ENCODE data around the gene FERMT2.

The FERMT2 gene
- total RNA-seq, result 0.35 to 1.9 (median 1.7) reads per million in 3 donors

GRCh38 chr14:52950898-52951680 is at the start of gene FERMT2:
Gene FERMT2, minus strand, starts transcription at chr14:52951050. Its CDS starts 482 bp downstream, at chr14:52950568.
- Histone ChIP-seq H3K4me3 (ENCODE audit: insufficient read depth, low read depth, low read length, poor library complexity, severe bottlenecking) (peak within 1 kb of the TSS; percentile 56), H3K27ac (ENCODE audit: insufficient read depth, low read length, poor library complexity, severe bottlenecking) (no peak within 1 kb of the TSS), H3K36me3 (ENCODE audit: control insufficient read depth, insufficient read depth, low read length) (no peaks in the 10 kb centered on the region), H3K27me3 (replicated peaks; ENCODE audit: control insufficient read depth, insufficient read depth, low read length, poor library complexity, severe bottlenecking) (peaks cover 39% of the 10 kb centered on the region), H3K9me3 (ENCODE audit: control insufficient read depth, low read length) (no peaks in the 10 kb centered on the region), H3K4me1 (ENCODE audit: control insufficient read depth, insufficient read depth, low read length, poor library complexity, severe bottlenecking) (peaks cover 6% of the 10 kb centered on the region)
- peak in 2 of 3 donors; percentile 4 to 40 for DNase-seq

GRCh38 chr14:52998376-52999015 is 47.6 kb upstream of the FERMT2 start:
- no peak for DNase-seq
- H3K9me3 ChIP-seq (ENCODE audit: control insufficient read depth, low read length), result no peaks in the 10 kb centered on the region
- H3K4me3 ChIP-seq (ENCODE audit: insufficient read depth, low read depth, low read length, poor library complexity, severe bottlenecking), result no peak overlapping the region
- no peaks in the 10 kb centered on the region for H3K27me3 ChIP-seq (replicated peaks; ENCODE audit: control insufficient read depth, insufficient read depth, low read length, poor library complexity, severe bottlenecking)
- no peaks in the 10 kb centered on the region for H3K4me1 ChIP-seq (ENCODE audit: control insufficient read depth, insufficient read depth, low read length, poor library complexity, severe bottlenecking)
- H3K36me3 ChIP-seq (ENCODE audit: control insufficient read depth, insufficient read depth, low read length), result no peaks in the 10 kb centered on the region
- H3K27ac ChIP-seq (ENCODE audit: insufficient read depth, low read length, poor library complexity, severe bottlenecking), result no peak overlapping the region

- H3K36me3 ChIP-seq (ENCODE audit: control insufficient read depth, insufficient read depth, low read length), result no peaks in the 10 kb centered on the region
- H3K4me1 ChIP-seq (ENCODE audit: control insufficient read depth, insufficient read depth, low read length, poor library complexity, severe bottlenecking), result no peaks in the 10 kb centered on the region
- no peak overlapping the region for H3K27ac ChIP-seq (ENCODE audit: insufficient read depth, low read length, poor library complexity, severe bottlenecking)
- H3K27me3 ChIP-seq (replicated peaks; ENCODE audit: control insufficient read depth, insufficient read depth, low read length, poor library complexity, severe bottlenecking), result no peaks in the 10 kb centered on the region
- no peak for DNase-seq
- no peak overlapping the region for H3K4me3 ChIP-seq (ENCODE audit: insufficient read depth, low read depth, low read length, poor library complexity, severe bottlenecking)
- no peaks in the 10 kb centered on the region for H3K9me3 ChIP-seq (ENCODE audit: control insufficient read depth, low read length)
Measured at GRCh38 chr14:52996493-52996892, 45.6 kb upstream of the FERMT2 start.

- no peak for DNase-seq
- H3K27ac ChIP-seq (ENCODE audit: insufficient read depth, low read length, poor library complexity, severe bottlenecking), result no peak overlapping the region
- H3K36me3 ChIP-seq (ENCODE audit: control insufficient read depth, insufficient read depth, low read length), result no peaks in the 10 kb centered on the region
- H3K27me3 ChIP-seq (replicated peaks; ENCODE audit: control insufficient read depth, insufficient read depth, low read length, poor library complexity, severe bottlenecking), result no peaks in the 10 kb centered on the region
- no peaks in the 10 kb centered on the region for H3K9me3 ChIP-seq (ENCODE audit: control insufficient read depth, low read length)
- no peak overlapping the region for H3K4me3 ChIP-seq (ENCODE audit: insufficient read depth, low read depth, low read length, poor library complexity, severe bottlenecking)
- no peaks in the 10 kb centered on the region for H3K4me1 ChIP-seq (ENCODE audit: control insufficient read depth, insufficient read depth, low read length, poor library complexity, severe bottlenecking)
Measured at GRCh38 chr14:52995998-52996397, 45.1 kb upstream of the FERMT2 start.

GRCh38 chr14:52992236-52992870 is 41.5 kb upstream of the FERMT2 start:
- DNase-seq, result no peak

GRCh38 chr14:52988139-52988538 is 37.3 kb upstream of the FERMT2 start:
- Histone ChIP-seq H3K27me3 (replicated peaks; ENCODE audit: control insufficient read depth, insufficient read depth, low read length, poor library complexity, severe bottlenecking) (no peaks in the 10 kb centered on the region), H3K4me3 (ENCODE audit: insufficient read depth, low read depth, low read length, poor library complexity, severe bottlenecking) (no peak overlapping the region), H3K4me1 (ENCODE audit: control insufficient read depth, insufficient read depth, low read length, poor library complexity, severe bottlenecking) (no peaks in the 10 kb centered on the region), H3K9me3 (ENCODE audit: control insufficient read depth, low read length) (no peaks in the 10 kb centered on the region), H3K36me3 (ENCODE audit: control insufficient read depth, insufficient read depth, low read length) (no peaks in the 10 kb centered on the region), H3K27ac (ENCODE audit: insufficient read depth, low read length, poor library complexity, severe bottlenecking) (no peak overlapping the region)
- DNase-seq, result no peak

More at GRCh38 chr14:52992236-52992870, 41.5 kb upstream of the FERMT2 start:
- Histone ChIP-seq H3K27me3 (replicated peaks; ENCODE audit: control insufficient read depth, insufficient read depth, low read length, poor library complexity, severe bottlenecking) (no peaks in the 10 kb centered on the region), H3K4me1 (ENCODE audit: control insufficient read depth, insufficient read depth, low read length, poor library complexity, severe bottlenecking) (no peaks in the 10 kb centered on the region), H3K36me3 (ENCODE audit: control insufficient read depth, insufficient read depth, low read length) (no peaks in the 10 kb centered on the region), H3K27ac (ENCODE audit: insufficient read depth, low read length, poor library complexity, severe bottlenecking) (no peak overlapping the region), H3K9me3 (ENCODE audit: control insufficient read depth, low read length) (no peaks in the 10 kb centered on the region), H3K4me3 (ENCODE audit: insufficient read depth, low read depth, low read length, poor library complexity, severe bottlenecking) (no peak overlapping the region)

GRCh38 chr14:52987514-52987913 is 36.7 kb upstream of the FERMT2 start:
- H3K27ac ChIP-seq (ENCODE audit: insufficient read depth, low read length, poor library complexity, severe bottlenecking), result no peak overlapping the region
- no peak overlapping the region for H3K4me3 ChIP-seq (ENCODE audit: insufficient read depth, low read depth, low read length, poor library complexity, severe bottlenecking)
- H3K36me3 ChIP-seq (ENCODE audit: control insufficient read depth, insufficient read depth, low read length), result no peaks in the 10 kb centered on the region
- no peaks in the 10 kb centered on the region for H3K4me1 ChIP-seq (ENCODE audit: control insufficient read depth, insufficient read depth, low read length, poor library complexity, severe bottlenecking)
- no peak for DNase-seq
- no peaks in the 10 kb centered on the region for H3K9me3 ChIP-seq (ENCODE audit: control insufficient read depth, low read length)
- H3K27me3 ChIP-seq (replicated peaks; ENCODE audit: control insufficient read depth, insufficient read depth, low read length, poor library complexity, severe bottlenecking), result no peaks in the 10 kb centered on the region

GRCh38 chr14:52987042-52987441 is 36.2 kb upstream of the FERMT2 start:
- no peaks in the 10 kb centered on the region for H3K4me1 ChIP-seq (ENCODE audit: control insufficient read depth, insufficient read depth, low read length, poor library complexity, severe bottlenecking)

GRCh38 chr14:52977798-52978197 is 26.9 kb upstream of the FERMT2 start:
- no peaks in the 10 kb centered on the region for H3K9me3 ChIP-seq (ENCODE audit: control insufficient read depth, low read length)
- DNase-seq, result no peak
- no peak overlapping the region for H3K27ac ChIP-seq (ENCODE audit: insufficient read depth, low read length, poor library complexity, severe bottlenecking)
- H3K4me3 ChIP-seq (ENCODE audit: insufficient read depth, low read depth, low read length, poor library complexity, severe bottlenecking), result no peak overlapping the region
- H3K36me3 ChIP-seq (ENCODE audit: control insufficient read depth, insufficient read depth, low read length), result no peaks in the 10 kb centered on the region
- H3K4me1 ChIP-seq (ENCODE audit: control insufficient read depth, insufficient read depth, low read length, poor library complexity, severe bottlenecking), result no peaks in the 10 kb centered on the region
- no peaks in the 10 kb centered on the region for H3K27me3 ChIP-seq (replicated peaks; ENCODE audit: control insufficient read depth, insufficient read depth, low read length, poor library complexity, severe bottlenecking)

More at GRCh38 chr14:52987042-52987441, 36.2 kb upstream of the FERMT2 start:
- Histone ChIP-seq H3K36me3 (ENCODE audit: control insufficient read depth, insufficient read depth, low read length) (no peaks in the 10 kb centered on the region), H3K27me3 (replicated peaks; ENCODE audit: control insufficient read depth, insufficient read depth, low read length, poor library complexity, severe bottlenecking) (no peaks in the 10 kb centered on the region), H3K27ac (ENCODE audit: insufficient read depth, low read length, poor library complexity, severe bottlenecking) (no peak overlapping the region), H3K9me3 (ENCODE audit: control insufficient read depth, low read length) (no peaks in the 10 kb centered on the region), H3K4me3 (ENCODE audit: insufficient read depth, low read depth, low read length, poor library complexity, severe bottlenecking) (no peak overlapping the region)
- DNase-seq, result no peak

GRCh38 chr14:52974406-52974805 is 23.6 kb upstream of the FERMT2 start:
- no peaks in the 10 kb centered on the region for H3K4me1 ChIP-seq (ENCODE audit: control insufficient read depth, insufficient read depth, low read length, poor library complexity, severe bottlenecking)
- H3K27ac ChIP-seq (ENCODE audit: insufficient read depth, low read length, poor library complexity, severe bottlenecking), result no peak overlapping the region
- no peaks in the 10 kb centered on the region for H3K9me3 ChIP-seq (ENCODE audit: control insufficient read depth, low read length)
- no peaks in the 10 kb centered on the region for H3K27me3 ChIP-seq (replicated peaks; ENCODE audit: control insufficient read depth, insufficient read depth, low read length, poor library complexity, severe bottlenecking)
- no peak overlapping the region for H3K4me3 ChIP-seq (ENCODE audit: insufficient read depth, low read depth, low read length, poor library complexity, severe bottlenecking)
- H3K36me3 ChIP-seq (ENCODE audit: control insufficient read depth, insufficient read depth, low read length), result no peaks in the 10 kb centered on the region
- DNase-seq, result no peak
